H1 (cell line): ENCODE data around the gene ITGB8. TPM values are rescaled to one million over a fixed set of nuclear protein-coding genes. Genes with fewer than 3 reads are reported as not detected.

Source experiments
- CTCF ChIA-PET: fragments of 300-600 bp; sonication (Branson Sonifier 250); formaldehyde crosslinking; loops from one replicate; lab custom pipeline; 2021; ENCODE audit not compliant: partially characterized antibody; lab: Charles Lee
- POLR2A ChIA-PET: fragments of 300-600 bp; sonication (Branson Sonifier 250); formaldehyde crosslinking; loops from one replicate; lab custom pipeline; 2021; ENCODE audit warnings: inconsistent platforms; ENCODE audit not compliant: partially characterized antibody; lab: Charles Lee
- DNase-seq, 2 experiments: peaks; one replicate each; pipeline versions ENCODE4 v3.0.0 to v3.0.0-alpha.2; 2010 to 2022; ENCODE audit warnings: low spot score in 2 of 2, low read depth in 1 of 2, mixed read lengths in 1 of 2
- FAIRE-seq: peaks from 2 replicates; lab custom pipeline; 2011; peaks lifted over from hg19 to GRCh38; lab: Jason Lieb, UNC
- H2AFZ ChIP-seq: 2 replicates; pipeline ENCODE4 v1.8.1; 2012; ENCODE audit warnings: low read length, inconsistent platforms
- H2AK5ac ChIP-seq: 2 replicates; pipeline ENCODE4 v1.6.1; 2013; ENCODE audit warnings: low read depth, low read length
- H2BK120ac ChIP-seq: replicated peaks from 2 replicates; pipeline ENCODE3; 2013; ENCODE audit warnings: low read depth, low read length, inconsistent platforms
- H2BK12ac ChIP-seq: 2 replicates; pipeline ENCODE4 v1.6.1; 2013; ENCODE audit warnings: low read depth, low read length
- H2BK15ac ChIP-seq: 2 replicates; pipeline ENCODE4 v1.6.1; 2013; ENCODE audit warnings: low read length
- H2BK20ac ChIP-seq: 2 replicates; pipeline ENCODE4 v1.6.1; 2013; ENCODE audit warnings: low read length
- H2BK5ac ChIP-seq: 2 replicates; pipeline ENCODE4 v1.6.1; 2013; ENCODE audit warnings: low read depth, low read length
- H3K14ac ChIP-seq: 2 replicates; pipeline ENCODE4 v1.6.1; 2013; ENCODE audit warnings: inconsistent platforms; ENCODE audit not compliant: insufficient read length
- H3K18ac ChIP-seq: 2 replicates; pipeline ENCODE4 v1.6.1; 2013; ENCODE audit warnings: low read length; ENCODE audit errors: extremely low read depth
- H3K23ac ChIP-seq: 2 replicates; pipeline ENCODE4 v1.6.1; 2013; ENCODE audit warnings: inconsistent platforms; ENCODE audit not compliant: insufficient read length
- H3K23me2 ChIP-seq: 2 replicates; pipeline ENCODE4 v1.6.1; 2013; ENCODE audit warnings: low read depth, low read length
- H3K27ac ChIP-seq: 2 replicates; pipeline ENCODE4 v1.6.1; 2011; ENCODE audit warnings: low read depth, low read length, inconsistent platforms
- H3K27me3 ChIP-seq, 4 experiments: replicated peaks in 1 of 4; 1 replicate in 1 of 4; 2 replicates in 3 of 4; pipeline versions ENCODE4 v1.6.1 to v1.8.1; 2011 to 2013; ENCODE audit warnings: low read length in 3 of 4, mild to moderate bottlenecking in 3 of 4, inconsistent platforms in 2 of 4, mixed read lengths in 2 of 4, moderate library complexity in 1 of 4; ENCODE audit not compliant: control insufficient read depth in 3 of 4, insufficient read depth in 3 of 4; ENCODE audit errors: extremely low read depth in 1 of 4
- H3K36me3 ChIP-seq, 4 experiments: 2 replicates each; pipeline versions ENCODE4 v1.6.1 to v1.8.1; 2011 to 2013; ENCODE audit warnings: mild to moderate bottlenecking in 4 of 4, low read length in 3 of 4, moderate library complexity in 2 of 4, control low read depth in 1 of 4, inconsistent platforms in 1 of 4; ENCODE audit not compliant: insufficient read depth in 4 of 4, control insufficient read depth in 2 of 4
- H3K4ac ChIP-seq: replicated peaks from 2 replicates; pipeline ENCODE3; 2013; ENCODE audit warnings: low read length, low read depth, mixed read lengths, inconsistent platforms; ENCODE audit not compliant: insufficient read length
- H3K4me1 ChIP-seq, 4 experiments: replicated peaks in 1 of 4; 1 replicate in 1 of 4; 2 replicates in 3 of 4; pipeline versions ENCODE4 v1.6.1 to v1.8.1; 2011 to 2013; ENCODE audit warnings: low read length in 3 of 4, inconsistent platforms in 2 of 4, mixed read lengths in 1 of 4; ENCODE audit not compliant: insufficient read depth in 4 of 4, control insufficient read depth in 3 of 4
- H3K4me2 ChIP-seq, 2 experiments: 2 replicates each; pipeline versions ENCODE4 v1.6.1 to v1.8.1; 2011 to 2013; ENCODE audit warnings: low read depth in 2 of 2, low read length in 2 of 2, control low read depth in 1 of 2, inconsistent platforms in 1 of 2, mild to moderate bottlenecking in 1 of 2; ENCODE audit not compliant: insufficient read depth in 1 of 2
- H3K4me3 ChIP-seq, 4 experiments: fragments of 200-600, 300-600 bp in 1 of 4; sonication (generic), shearing (Covaris generic), sonication (Bioruptor Twin) in 1 of 4; 2 replicates each; pipeline versions ENCODE4 v1.5.1 to v1.8.1; 2011 to 2016; ENCODE audit warnings: low read length in 4 of 4, low read depth in 3 of 4, control low read depth in 2 of 4, inconsistent platforms in 2 of 4, mild to moderate bottlenecking in 2 of 4, mixed read lengths in 1 of 4, moderate library complexity in 1 of 4; ENCODE audit not compliant: insufficient read depth in 2 of 4; ENCODE audit errors: extremely low read depth in 1 of 4
- H3K56ac ChIP-seq: replicated peaks from 2 replicates; pipeline ENCODE3; 2013; ENCODE audit warnings: low read depth, mild to moderate bottlenecking, mixed read lengths, low read length, inconsistent platforms; ENCODE audit not compliant: insufficient read length
- H3K79me1 ChIP-seq: 2 replicates; pipeline ENCODE4 v1.6.1; 2013; ENCODE audit warnings: low read depth, low read length, control low read depth
- H3K79me2 ChIP-seq, 2 experiments: 2 replicates each; pipeline versions ENCODE4 v1.6.1 to v1.8.1; 2012 to 2013; ENCODE audit warnings: low read length in 2 of 2, mild to moderate bottlenecking in 2 of 2, inconsistent platforms in 1 of 2; ENCODE audit not compliant: insufficient read depth in 2 of 2, control insufficient read depth in 1 of 2
- H3K9ac ChIP-seq, 4 experiments: replicated peaks in 1 of 4; 1 replicate in 1 of 4; 2 replicates in 3 of 4; pipeline versions ENCODE4 v1.6.1 to v1.8.1; 2011 to 2013; ENCODE audit warnings: low read depth in 3 of 4, low read length in 3 of 4, control low read depth in 2 of 4, mild to moderate bottlenecking in 2 of 4, moderate library complexity in 2 of 4, inconsistent platforms in 1 of 4; ENCODE audit errors: extremely low read depth in 1 of 4
- H3K9me3 ChIP-seq, 2 experiments: 2 replicates each; pipeline versions ENCODE4 v1.6.1 to v1.8.1; 2012 to 2013; ENCODE audit warnings: mild to moderate bottlenecking in 2 of 2, moderate library complexity in 2 of 2, control low read depth in 1 of 2, inconsistent platforms in 1 of 2, low read depth in 1 of 2, low read length in 1 of 2, mixed read lengths in 1 of 2; ENCODE audit not compliant: insufficient read depth in 2 of 2
- H4K20me1 ChIP-seq, 2 experiments: replicated peaks in 1 of 2; 2 replicates each; pipeline versions ENCODE3 to v1.8.1; 2011 to 2013; ENCODE audit warnings: inconsistent platforms in 2 of 2, low read length in 2 of 2, mild to moderate bottlenecking in 1 of 2; ENCODE audit not compliant: insufficient read depth in 2 of 2, control insufficient read depth in 1 of 2
- H4K5ac ChIP-seq: 2 replicates; pipeline ENCODE4 v1.6.1; 2013; ENCODE audit warnings: low read length, low read depth, mixed read lengths, inconsistent platforms; ENCODE audit not compliant: insufficient read length
- H4K8ac ChIP-seq: 2 replicates; pipeline ENCODE4 v1.8.0; 2013; ENCODE audit warnings: mild to moderate bottlenecking, moderate library complexity, low read length, inconsistent platforms; ENCODE audit not compliant: insufficient read depth; ENCODE audit errors: extremely low read depth
- H4K91ac ChIP-seq: replicated peaks from 2 replicates; pipeline ENCODE3; 2013; ENCODE audit warnings: low read length, mixed read lengths, inconsistent platforms; ENCODE audit not compliant: insufficient read length
- FOSL1 ChIP-seq: IDR thresholded peaks from 2 replicates; pipeline ENCODE4 v1.6.1; 2011; ENCODE audit warnings: mild to moderate bottlenecking, low read depth, low read length, moderate library complexity; ENCODE audit not compliant: insufficient read depth
- RNF2 ChIP-seq: fragments of 200-900, 300-1000 bp; sonication (generic); IDR thresholded peaks from 2 replicates; pipeline ENCODE4 v1.7.1; 2016; ENCODE audit warnings: borderline replicate concordance, low read depth, mild to moderate bottlenecking, antibody characterized with exemption, low read length; ENCODE audit not compliant: poor library complexity, severe bottlenecking; ENCODE audit errors: missing control alignments
- SP2 ChIP-seq: IDR thresholded peaks from 2 replicates; pipeline ENCODE4 v1.6.1; 2012; ENCODE audit warnings: mild to moderate bottlenecking, low read length, inconsistent platforms
- WGBS, 2 experiments: shearing (Covaris generic) in 1 of 2; methylation state at CpG; one replicate each; pipeline versions ENCODE4 v1.1.6 to v1.1.7; 2013 to 2015; ENCODE audit warnings: low lambda C conversion rate in 2 of 2, mixed read lengths in 2 of 2, inconsistent platforms in 1 of 2, low coverage in 1 of 2, missing lambda C conversion rate in 1 of 2; ENCODE audit not compliant: insufficient replicate concordance in 2 of 2, insufficient coverage in 1 of 2, insufficient read length in 1 of 2; ENCODE audit errors: extremely low coverage in 1 of 2, missing lambda C conversion rate in 1 of 2; 5-methylcytosine and 5-hydroxymethylcytosine counted together
- polyA plus RNA-seq, 7 experiments: library from polyadenylated mRNA; depleted of rRNA in 3 of 7; stranded (reverse) in 5 of 7; unstranded in 2 of 7; fragments of >200 nt in 5 of 7; fragments of 200-250 nt in 2 of 7; gene quantifications; 1 replicate in 5 of 7; 2 replicates in 1 of 7; 4 replicates in 1 of 7; pipeline versions ENCODE4 v1.2.1 to v1.2.3, GENCODE V29; 2011 to 2013; ENCODE audit warnings: missing spikeins in 2 of 7, mixed read lengths in 2 of 7
- total RNA-seq: library from RNA; stranded (reverse); fragmentation: NEBNext Ultra II Directional; extraction: Animal tissue kit (Norgen Biotek cat#: 25700); gene quantifications from 2 replicates; pipeline ENCODE4 v1.2.1, GENCODE V29; 2021

Gene ITGB8
- total and polyA plus RNA-seq, 2 of the 8 experiments (the other 6 are each of a cell fraction or from before 2014, with no cell fraction given): 1.2 to 3.6 TPM

DNA sequence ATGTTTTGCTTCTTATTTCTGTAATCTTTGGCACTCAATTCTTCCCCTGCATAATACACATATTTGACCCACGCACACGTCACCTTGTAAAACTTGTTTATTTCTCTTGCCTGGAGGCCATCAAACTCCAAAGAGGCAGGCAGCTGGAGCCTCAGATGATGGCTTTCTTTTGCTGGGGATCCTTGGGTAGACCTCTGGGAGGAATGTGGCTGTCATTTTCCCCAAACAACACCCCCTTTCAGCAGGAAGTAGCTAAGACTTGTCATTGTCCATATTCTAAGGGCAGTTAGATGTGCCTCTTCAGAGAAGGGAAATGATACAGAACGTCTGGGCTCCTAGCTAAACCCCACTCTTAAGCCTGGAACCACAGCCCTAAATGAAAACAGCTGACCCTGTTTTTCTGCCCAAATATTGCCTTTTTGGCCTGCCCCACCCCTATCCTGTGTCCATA lies 111.3 kb downstream of the ITGB8 start:
- 90% methylated on average over 3 of the region's 3 CpGs; no CpG with 5 or more reads in 1 of the 2 experiments for WGBS, 2 experiments
- CTCF ChIA-PET: interaction anchor here (1.0 to 4.4 kb wide), 11 partner anchors 9 to 729 kb away, joined by 3 to 24 read pairs (median 4); no protein-coding TSS in a partner anchor

More for the DNA sequence above, 111.3 kb downstream of the ITGB8 start:
- Histone ChIP-seq H3K79me1 (no peaks in the 10 kb centered on the region), H3K36me3 (no peaks in the 10 kb centered on the region), H2BK12ac (no peak overlapping the region), H2AFZ (no peak overlapping the region), H3K56ac (no peak overlapping the region), H2BK15ac (no peak overlapping the region), H3K27me3 (no peaks in the 10 kb centered on the region), H2BK5ac (no peak overlapping the region), H3K4me2 (no peak overlapping the region), H4K5ac (no peak overlapping the region), H3K79me2 (no peaks in the 10 kb centered on the region), H2AK5ac (no peak overlapping the region), H3K23me2 (no peaks in the 10 kb centered on the region), H2BK20ac (no peak overlapping the region)
- FAIRE-seq: no peak
- TF ChIP-seq RNF2 (no peak), SP2 (no peak), FOSL1 (no peak)
- TF ChIP-seq, all 59 proteins: peak for 0
- Histone ChIP-seq H3K4me1 (no peaks in the 10 kb centered on the region; a peak in 1 of 7 replicates), H4K8ac (no peak overlapping the region), H3K4me3 (no peak overlapping the region), H4K91ac (no peak overlapping the region), H3K9me3 (peaks cover 0 to 6% of the 10 kb centered on the region in 2 experiments; a peak in 1 of 4 replicates), H3K27ac (no peak overlapping the region), H3K4ac (no peak overlapping the region), H3K18ac (no peak overlapping the region), H4K20me1 (no peaks in the 10 kb centered on the region), H3K14ac (no peak overlapping the region), H3K9ac (no peak overlapping the region), H3K23ac (no peak overlapping the region), H2BK120ac (no peak overlapping the region)
- POLR2A ChIA-PET: no interaction called here
- no peak for DNase-seq
